Activated naive CD4-positive, alpha-beta T cell treated with anti-CD3 and anti-CD28 coated beads, Interleukin-2, amount 50 U/mL, for 24 hours (primary cell): ENCODE measurements around the gene EIF4G1.

ENCODE experiments used
- H3K27ac Mint-ChIP-seq: one replicate; pipeline ENCODE4 v1.8.0; 2021; ENCODE audit warnings: mild to moderate bottlenecking, mixed read lengths
- H3K27me3 Mint-ChIP-seq: one replicate; pipeline ENCODE4 v1.8.0; 2021; ENCODE audit warnings: mixed read lengths
- H3K36me3 Mint-ChIP-seq: one replicate; pipeline ENCODE4 v1.8.0; 2021; ENCODE audit warnings: mixed read lengths
- H3K4me1 Mint-ChIP-seq: one replicate; pipeline ENCODE4 v1.8.0; 2021; ENCODE audit warnings: mixed read lengths
- H3K4me3 Mint-ChIP-seq: one replicate; pipeline ENCODE4 v1.8.0; 2021; ENCODE audit warnings: mild to moderate bottlenecking, mixed read lengths
- H3K9me3 Mint-ChIP-seq: one replicate; pipeline ENCODE4 v1.8.0; 2021; ENCODE audit warnings: mixed read lengths

The EIF4G1 gene

DNA sequence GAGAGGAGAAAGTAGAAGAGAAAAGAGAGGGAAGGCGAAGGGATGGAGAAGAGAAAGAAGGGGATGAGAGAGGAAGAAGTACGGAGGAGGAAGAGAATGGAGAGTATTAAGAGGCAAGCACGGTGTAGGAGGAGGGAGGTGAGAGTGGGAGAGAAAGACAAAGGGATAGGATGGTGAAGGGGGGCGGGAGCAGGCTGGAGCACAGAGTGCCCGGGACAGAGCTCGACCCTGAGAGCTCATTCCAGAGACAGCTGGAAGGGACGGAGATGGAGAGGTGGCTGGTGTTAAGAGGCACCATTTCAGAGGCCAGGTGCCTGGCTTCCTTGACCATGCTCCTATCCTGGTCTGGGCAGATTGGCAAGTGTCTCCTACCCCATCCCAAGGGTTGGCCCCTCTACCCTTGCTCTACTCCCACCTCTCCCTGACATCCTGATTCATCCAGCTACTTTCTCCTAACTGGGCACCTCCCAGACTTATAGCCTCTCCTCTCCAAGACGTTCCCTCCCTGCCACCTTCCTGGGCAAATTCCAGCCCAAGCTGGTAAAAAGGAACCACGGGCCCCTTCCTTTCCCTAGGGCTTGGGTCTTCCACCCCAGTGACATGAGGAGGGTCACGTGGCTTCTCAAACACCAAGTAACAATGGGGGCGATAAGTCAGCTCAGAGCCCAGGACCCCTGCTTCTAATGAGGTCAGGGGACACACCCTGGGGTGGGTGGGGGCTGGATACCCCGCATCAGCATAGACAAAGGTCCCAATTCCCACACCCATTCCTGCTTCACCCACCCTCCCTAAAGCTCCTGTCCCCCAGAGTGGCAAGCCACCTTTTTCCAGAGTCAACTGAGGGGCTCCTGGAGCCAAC lies 45.9 kb downstream of the EIF4G1 start:
- Mint-ChIP-seq H3K36me3 (peaks cover 5% of the 10 kb centered on the region), H3K27ac (no peak overlapping the region), H3K27me3 (no peaks in the 10 kb centered on the region), H3K9me3 (no peaks in the 10 kb centered on the region), H3K4me3 (peak overlapping the region; percentile 89), H3K4me1 (peaks cover 21% of the 10 kb centered on the region)

DNA sequence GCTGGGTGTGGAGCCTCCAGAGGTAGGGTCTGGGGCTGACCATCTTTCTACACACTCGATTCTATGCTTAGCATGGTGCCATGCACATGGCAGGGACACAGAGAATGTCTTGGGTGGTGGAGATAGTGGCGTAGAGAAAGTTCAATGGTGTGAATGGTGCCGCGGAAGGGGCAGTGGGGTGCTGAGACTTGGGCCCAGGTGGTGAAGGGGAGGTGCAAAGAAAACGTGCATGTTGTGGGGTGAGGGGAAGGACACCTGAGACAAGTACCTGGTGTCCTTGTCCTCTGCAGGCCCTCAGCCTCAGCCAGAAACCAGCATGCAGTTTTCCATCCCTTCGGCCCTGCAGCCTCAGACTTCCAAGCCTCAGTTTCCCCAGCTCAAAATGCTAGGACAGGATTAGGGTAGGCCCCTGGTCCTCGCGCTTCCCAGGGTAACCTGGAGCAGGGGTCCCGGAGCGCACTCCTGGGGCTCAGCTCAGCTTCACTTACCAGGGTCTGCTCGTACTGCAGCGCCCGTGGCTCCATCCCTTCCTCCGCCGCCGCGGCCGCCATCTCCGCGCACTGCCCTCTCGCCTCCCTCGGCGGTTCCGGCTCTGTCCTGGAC lies 46.6 kb downstream of the EIF4G1 start:
- Mint-ChIP-seq H3K9me3 (no peaks in the 10 kb centered on the region), H3K36me3 (peaks cover 7% of the 10 kb centered on the region), H3K4me1 (peaks cover 23% of the 10 kb centered on the region), H3K27ac (peak overlapping the region; percentile 55), H3K27me3 (no peaks in the 10 kb centered on the region), H3K4me3 (peak overlapping the region; percentile 89)

DNA sequence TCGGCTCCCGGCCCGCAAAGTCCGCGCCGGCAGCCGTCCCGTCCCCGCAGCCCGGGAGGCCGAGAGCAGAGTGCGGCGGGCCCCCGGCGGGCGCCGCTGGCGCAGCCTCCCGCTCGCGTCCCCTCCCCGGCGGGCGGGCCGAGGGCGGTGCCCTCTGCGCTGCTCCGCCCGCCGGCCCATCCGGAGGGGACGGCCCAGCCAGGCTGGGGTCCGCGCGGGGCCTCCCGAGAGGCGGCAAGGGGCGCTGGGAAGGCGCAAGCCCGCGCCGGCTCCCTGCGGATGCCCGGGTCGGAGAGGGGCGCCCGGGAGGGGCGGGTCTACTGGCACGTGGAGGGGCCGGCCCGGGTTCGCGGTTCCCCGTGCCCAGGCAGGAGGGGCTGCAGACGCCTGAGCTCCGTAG lies 47.1 kb downstream of the EIF4G1 start, which contains the start of the genes CLCN2 and POLR2H:
Gene CLCN2 (minus strand): TSS at position 74 of the 400 bp plus-strand sequence. CDS start 126 bp downstream, outside the sequence.
Gene POLR2H (plus strand): TSS at position 179 of the 400 bp plus-strand sequence. CDS start 1,783 bp downstream, outside the sequence.
- Mint-ChIP-seq H3K27ac (peak within 1 kb of the TSS; percentile 75), H3K36me3 (peaks cover 7% of the 10 kb centered on the region), H3K27me3 (no peaks in the 10 kb centered on the region), H3K4me3 (peak within 1 kb of the TSS; percentile 98), H3K9me3 (no peaks in the 10 kb centered on the region), H3K4me1 (peaks cover 26% of the 10 kb centered on the region)

DNA sequence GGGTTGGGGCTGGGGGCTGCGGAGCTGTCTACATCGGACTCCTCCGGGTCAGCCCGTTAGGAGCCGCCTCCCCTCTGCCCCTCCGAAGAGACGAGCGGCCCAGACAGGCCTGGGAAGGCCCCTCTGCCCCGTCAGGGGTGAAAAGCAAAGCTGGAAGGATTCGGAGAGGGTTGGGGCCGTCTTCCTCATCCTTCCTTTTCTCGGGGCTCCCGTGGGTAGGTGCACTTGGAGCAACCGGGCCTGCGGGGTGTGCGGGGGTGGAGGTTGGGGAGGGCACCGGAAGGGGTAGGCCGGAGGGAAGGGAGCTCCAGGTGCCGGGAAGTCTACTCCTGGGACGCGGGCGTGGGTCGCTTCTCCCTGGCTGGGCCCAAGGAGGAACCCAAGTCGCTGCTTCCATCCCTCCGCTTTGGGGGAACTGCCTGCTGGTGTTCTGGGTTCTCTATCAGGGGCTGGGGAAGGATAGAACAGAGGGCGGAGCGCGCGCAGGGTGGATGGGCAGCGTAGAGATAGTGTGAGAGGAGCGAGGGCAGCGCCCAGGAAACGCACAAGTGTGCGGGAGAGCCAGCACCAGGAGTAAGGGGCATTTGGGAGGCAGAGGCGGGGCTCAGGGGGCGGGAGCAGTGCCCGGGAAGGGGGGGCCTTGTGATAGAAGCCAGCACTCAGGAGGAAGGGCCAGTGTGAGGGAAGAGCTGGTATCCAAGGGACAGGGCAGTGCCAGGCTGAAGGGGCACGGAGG lies 47.7 kb downstream of the EIF4G1 start:
- peaks cover 32% of the 10 kb centered on the region for H3K4me1 Mint-ChIP-seq
- peaks cover 7% of the 10 kb centered on the region for H3K36me3 Mint-ChIP-seq
- peak overlapping the region; percentile 98 for H3K4me3 Mint-ChIP-seq
- peak overlapping the region; percentile 75 for H3K27ac Mint-ChIP-seq
- no peaks in the 10 kb centered on the region for H3K9me3 Mint-ChIP-seq
- no peaks in the 10 kb centered on the region for H3K27me3 Mint-ChIP-seq

DNA sequence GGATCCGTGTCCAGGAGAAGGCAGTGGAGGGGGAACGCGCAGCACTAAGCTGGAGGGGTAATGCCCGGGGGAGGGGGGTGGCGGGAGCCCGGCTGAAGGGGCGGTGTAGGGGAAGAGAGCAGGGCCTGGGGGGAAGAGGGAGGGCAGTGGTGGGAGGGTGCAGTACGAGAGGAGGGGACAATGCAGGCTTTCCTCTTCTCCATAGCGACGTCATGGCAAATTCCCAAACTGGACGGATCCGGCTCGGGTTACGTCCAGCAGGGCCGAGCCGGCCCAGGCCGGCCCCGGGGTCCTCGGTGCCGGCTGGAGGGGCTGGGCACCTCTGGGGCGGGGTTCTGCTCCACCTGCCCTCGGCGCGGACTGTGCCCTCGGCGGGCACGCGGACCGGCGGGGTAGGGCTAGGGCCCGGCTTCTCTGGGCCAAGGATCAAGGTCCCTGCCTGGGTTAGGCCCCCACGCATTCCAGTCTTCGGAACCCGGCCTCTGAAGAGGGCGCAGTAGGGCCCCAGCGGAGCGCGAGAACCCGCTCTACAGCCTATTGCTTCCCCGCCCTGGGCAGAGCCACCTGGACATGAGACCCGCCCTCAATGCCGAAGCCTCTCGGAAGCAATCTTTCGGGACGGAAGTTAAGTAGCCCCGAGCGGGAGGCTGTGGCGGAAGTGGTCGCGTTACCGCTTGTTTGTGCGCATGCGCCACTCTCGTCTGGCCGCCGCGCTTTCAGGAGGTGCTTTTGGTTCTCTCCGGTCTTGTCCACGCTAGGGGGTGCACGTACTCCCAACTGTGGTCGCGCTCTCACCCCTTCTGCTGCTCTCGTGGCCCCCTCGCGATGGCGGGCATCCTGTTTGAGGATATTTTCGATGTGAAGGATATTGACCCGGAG lies 48.5 kb downstream of the EIF4G1 start:
- no peaks in the 10 kb centered on the region for H3K9me3 Mint-ChIP-seq
- H3K4me3 Mint-ChIP-seq = peak overlapping the region; percentile 98
- peaks cover 9% of the 10 kb centered on the region for H3K36me3 Mint-ChIP-seq
- peak overlapping the region; percentile 97 for H3K27ac Mint-ChIP-seq
- no peaks in the 10 kb centered on the region for H3K27me3 Mint-ChIP-seq
- H3K4me1 Mint-ChIP-seq = peaks cover 34% of the 10 kb centered on the region

DNA sequence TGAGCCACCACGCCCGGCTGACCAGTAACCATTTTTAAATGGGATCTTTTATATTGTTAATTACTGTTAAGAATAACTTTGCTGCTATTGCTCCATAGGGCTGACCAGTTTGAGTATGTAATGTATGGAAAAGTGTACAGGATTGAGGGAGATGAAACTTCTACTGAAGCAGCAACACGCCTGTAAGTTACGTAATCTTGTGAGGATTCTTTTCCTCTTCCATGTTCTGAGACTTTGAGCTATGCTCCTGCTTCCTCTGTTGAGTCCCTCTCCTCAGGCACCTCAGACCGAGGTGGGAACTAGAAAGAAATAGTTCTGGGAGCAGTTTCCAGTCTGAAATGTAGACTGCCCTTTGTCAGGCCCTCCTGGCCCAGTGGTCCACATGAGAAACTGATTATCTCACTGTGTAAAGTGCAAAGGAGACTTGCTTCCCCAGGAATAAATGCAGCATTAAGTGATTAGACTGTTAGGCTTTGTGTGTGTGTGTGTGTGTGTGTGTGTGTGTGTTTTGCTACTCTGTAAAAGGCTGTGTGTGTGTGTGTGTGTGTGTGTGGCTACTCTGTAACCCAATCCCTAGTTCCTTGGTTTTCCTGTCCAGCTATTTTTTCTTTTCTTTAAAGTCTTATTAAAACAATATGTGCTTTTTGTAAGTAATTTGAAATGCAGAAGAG lies 52.3 kb downstream of the EIF4G1 start:
- no peak overlapping the region for H3K27ac Mint-ChIP-seq
- H3K9me3 Mint-ChIP-seq = no peaks in the 10 kb centered on the region
- H3K4me3 Mint-ChIP-seq = no peak overlapping the region
- no peaks in the 10 kb centered on the region for H3K27me3 Mint-ChIP-seq
- peaks cover 18% of the 10 kb centered on the region for H3K36me3 Mint-ChIP-seq
- H3K4me1 Mint-ChIP-seq = peaks cover 28% of the 10 kb centered on the region

DNA sequence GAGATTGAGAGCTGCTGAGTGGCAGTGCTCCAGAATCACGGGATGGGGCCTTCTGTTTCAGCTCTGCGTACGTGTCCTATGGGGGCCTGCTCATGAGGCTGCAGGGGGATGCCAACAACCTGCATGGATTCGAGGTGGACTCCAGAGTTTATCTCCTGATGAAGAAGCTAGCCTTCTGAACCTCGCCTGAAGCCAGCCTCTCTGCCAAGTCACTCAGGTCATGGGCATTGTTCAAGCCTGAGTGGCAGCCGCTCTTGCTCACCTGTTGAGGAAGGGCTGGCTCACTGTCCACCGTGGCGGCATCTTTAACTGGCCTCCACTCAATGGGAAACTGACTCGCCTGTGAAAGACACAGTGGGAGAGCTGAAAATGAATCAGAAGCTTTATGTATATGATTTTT lies 53.7 kb downstream of the EIF4G1 start:
- peak overlapping the region; percentile 17 for H3K27ac Mint-ChIP-seq
- H3K4me3 Mint-ChIP-seq = no peak overlapping the region
- H3K4me1 Mint-ChIP-seq = peaks cover 35% of the 10 kb centered on the region
- peaks cover 18% of the 10 kb centered on the region for H3K36me3 Mint-ChIP-seq
- H3K9me3 Mint-ChIP-seq = no peaks in the 10 kb centered on the region
- no peaks in the 10 kb centered on the region for H3K27me3 Mint-ChIP-seq

DNA sequence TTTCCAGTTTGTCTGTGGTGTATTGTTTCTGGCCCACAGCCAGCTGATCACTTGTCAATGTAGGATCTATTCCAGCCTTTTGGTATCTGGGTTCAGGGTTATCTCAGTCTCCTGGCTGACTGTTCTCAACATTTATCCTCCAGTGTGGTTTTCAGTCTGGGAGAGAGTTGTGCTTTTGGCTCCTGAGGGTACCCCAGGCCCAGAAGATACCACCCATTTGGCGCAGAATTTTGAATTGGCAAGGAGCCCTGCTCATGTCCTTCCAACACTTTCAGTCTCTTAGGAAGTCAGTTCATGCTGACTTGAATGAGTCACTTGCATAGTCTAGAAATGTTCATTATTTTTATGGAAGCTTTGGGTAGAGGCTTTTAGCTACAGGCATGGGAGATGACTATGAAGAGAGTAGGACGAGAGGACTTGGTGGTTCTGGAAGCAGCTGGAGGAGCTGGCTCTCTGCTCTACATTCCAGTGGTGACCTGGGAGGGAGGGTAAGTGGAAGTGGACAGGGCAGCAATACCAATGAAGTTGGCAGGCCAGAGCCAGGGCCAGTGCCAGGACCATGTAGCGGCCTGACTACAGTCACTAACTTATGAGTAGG lies 54.3 kb downstream of the EIF4G1 start:
- no peak overlapping the region for H3K27ac Mint-ChIP-seq
- peaks cover 16% of the 10 kb centered on the region for H3K36me3 Mint-ChIP-seq

DNA sequence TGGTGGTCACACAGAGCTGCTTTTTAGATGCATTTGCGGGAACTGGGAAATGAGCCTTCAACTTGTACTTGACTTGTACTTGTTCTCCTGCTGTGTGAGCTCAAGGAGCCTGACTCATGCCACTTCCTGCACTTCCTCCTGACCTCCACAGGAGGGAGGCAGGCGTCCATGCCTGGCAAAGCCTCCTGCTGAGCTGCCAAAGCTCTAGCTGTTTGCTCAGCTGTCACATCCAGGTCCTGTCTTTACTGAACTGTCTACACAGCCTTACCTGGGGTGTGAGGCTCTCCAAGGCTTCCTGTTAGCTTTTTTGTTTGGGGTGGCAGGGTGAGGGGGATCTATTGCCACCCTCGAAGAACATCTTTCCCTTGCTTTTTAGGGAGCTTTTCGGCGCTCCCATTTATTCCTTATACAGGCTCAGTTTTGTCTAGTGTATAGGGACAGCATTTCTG lies 57.2 kb downstream of the EIF4G1 start:
- peak overlapping the region; percentile 49 for H3K4me3 Mint-ChIP-seq

More for the DNA sequence above, 54.3 kb downstream of the EIF4G1 start:
- Mint-ChIP-seq H3K4me3 (no peak overlapping the region), H3K27me3 (no peaks in the 10 kb centered on the region), H3K9me3 (no peaks in the 10 kb centered on the region), H3K4me1 (peaks cover 35% of the 10 kb centered on the region)

DNA sequence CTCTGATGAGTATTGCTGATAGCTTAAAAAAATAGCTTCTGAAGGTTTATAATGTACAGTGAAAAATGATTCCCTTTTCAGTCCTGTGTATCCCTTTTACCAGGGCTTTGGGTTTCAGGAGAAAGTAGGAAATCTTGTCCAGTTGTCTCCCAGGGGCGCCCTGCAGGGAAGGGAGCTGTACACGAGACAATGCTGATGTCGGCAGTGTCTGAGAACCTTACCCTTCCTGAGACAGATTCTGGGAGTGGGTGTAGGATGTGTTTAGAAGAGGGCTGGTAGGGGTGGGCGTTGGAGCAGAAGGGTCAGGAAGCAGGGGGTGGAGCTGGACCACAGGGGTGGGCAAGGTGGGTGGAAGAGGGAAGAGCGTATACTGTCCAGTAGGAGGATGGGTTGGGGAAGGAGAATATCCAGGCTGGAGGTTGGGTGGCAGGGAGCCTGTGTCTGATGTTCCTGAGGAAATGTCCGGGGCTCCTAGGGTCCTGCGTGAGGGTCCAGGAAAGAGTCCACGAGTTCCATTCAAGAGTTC lies 58.0 kb downstream of the EIF4G1 start:
- no peak overlapping the region for H3K27ac Mint-ChIP-seq
- no peaks in the 10 kb centered on the region for H3K9me3 Mint-ChIP-seq
- no peak overlapping the region for H3K4me3 Mint-ChIP-seq
- H3K36me3 Mint-ChIP-seq = peaks cover 11% of the 10 kb centered on the region
- peaks cover 10% of the 10 kb centered on the region for H3K4me1 Mint-ChIP-seq
- H3K27me3 Mint-ChIP-seq = peaks cover 4% of the 10 kb centered on the region

More for the DNA sequence above, 57.2 kb downstream of the EIF4G1 start:
- Mint-ChIP-seq H3K27ac (no peak overlapping the region), H3K27me3 (peaks cover under 1% of the 10 kb centered on the region), H3K36me3 (peaks cover 11% of the 10 kb centered on the region), H3K9me3 (no peaks in the 10 kb centered on the region), H3K4me1 (peaks cover 17% of the 10 kb centered on the region)

DNA sequence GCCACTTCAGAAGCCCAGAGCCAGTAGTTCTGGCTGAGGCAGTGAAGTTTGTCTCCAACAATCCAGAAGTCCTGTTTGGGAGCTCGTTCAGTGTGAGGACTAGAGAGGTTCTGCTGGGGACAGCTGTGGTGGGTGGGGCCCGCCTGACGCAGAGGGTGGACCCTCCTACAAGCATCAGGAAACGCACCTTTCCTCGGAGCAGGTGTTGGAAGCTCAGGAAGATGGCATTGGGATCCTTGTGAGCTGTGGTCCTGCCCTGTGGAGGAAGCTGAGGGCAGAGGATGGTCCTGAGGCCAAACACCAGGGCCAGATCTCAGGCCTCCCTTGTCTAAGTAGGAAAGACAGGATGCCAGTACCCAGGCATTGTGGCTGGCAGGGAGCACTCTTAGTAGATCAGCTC lies 58.5 kb downstream of the EIF4G1 start:
- no peaks in the 10 kb centered on the region for H3K9me3 Mint-ChIP-seq
- H3K27ac Mint-ChIP-seq = no peak overlapping the region
- peaks cover 8% of the 10 kb centered on the region for H3K36me3 Mint-ChIP-seq
- H3K4me1 Mint-ChIP-seq = peaks cover 10% of the 10 kb centered on the region
- no peak overlapping the region for H3K4me3 Mint-ChIP-seq
- H3K27me3 Mint-ChIP-seq = peaks cover 6% of the 10 kb centered on the region

DNA sequence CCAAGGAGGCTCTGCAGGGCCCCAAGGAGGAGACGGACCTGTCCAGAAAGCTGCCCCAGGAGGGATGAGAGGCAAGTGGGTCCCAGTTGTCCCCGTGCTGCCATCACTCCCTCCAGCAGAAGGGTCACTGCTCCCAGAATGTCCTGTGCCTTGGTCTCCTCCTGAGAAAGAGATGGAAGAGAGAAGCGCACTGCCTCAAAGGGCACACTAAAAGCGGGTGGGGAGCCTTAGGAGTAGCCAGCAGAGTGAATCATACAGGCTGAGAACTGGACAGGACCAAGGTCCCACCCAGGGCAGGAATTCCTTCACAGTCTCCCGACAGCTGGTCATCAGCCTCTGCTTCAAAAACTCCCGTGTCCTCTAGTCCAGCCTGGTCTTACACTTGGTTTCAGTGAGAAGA lies 59.0 kb downstream of the EIF4G1 start:
- peaks cover 7% of the 10 kb centered on the region for H3K27me3 Mint-ChIP-seq
- no peak overlapping the region for H3K4me3 Mint-ChIP-seq
- no peaks in the 10 kb centered on the region for H3K9me3 Mint-ChIP-seq
- peaks cover 6% of the 10 kb centered on the region for H3K36me3 Mint-ChIP-seq
- H3K27ac Mint-ChIP-seq = no peak overlapping the region
- peaks cover 10% of the 10 kb centered on the region for H3K4me1 Mint-ChIP-seq

DNA sequence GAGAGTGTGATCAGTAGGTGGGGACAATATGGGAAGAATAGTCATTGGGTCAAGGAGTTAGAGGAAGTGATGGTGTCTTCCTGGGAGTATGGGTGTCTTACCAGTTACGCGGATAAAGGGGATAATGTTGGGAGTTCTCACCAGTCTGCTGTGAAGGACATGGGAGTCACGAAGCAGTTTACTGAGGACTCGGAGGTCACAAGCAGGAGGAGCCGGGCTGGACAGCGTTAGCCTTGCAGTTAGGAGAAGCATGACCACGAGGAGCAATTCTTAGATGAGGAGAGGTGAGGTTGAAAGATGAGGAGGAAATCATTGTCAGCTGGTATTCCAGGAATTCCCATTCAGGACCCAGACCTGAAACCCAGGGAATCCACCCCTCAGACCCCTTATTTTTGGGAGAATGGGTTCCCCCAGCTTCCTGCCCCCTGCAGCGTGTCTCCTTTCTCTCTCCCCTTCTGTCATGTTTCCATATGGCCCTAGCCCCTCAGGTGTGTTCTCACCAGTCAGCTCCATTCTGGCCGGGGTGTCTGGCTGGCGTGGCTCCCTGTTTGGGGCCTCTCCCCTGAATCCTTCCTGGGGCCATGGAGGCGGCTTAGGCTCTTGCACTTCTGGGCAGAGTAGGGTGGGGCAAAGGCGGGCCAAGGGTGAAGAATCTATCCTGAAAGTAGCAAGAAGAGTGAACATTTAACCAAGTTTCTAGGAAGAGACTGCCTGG lies 61.5 kb downstream of the EIF4G1 start:
- Mint-ChIP-seq H3K27ac (no peak overlapping the region), H3K27me3 (peaks cover 18% of the 10 kb centered on the region), H3K4me3 (no peak overlapping the region)

More for the DNA sequence above, 61.5 kb downstream of the EIF4G1 start:
- no peaks in the 10 kb centered on the region for H3K36me3 Mint-ChIP-seq
- H3K4me1 Mint-ChIP-seq = peaks cover 17% of the 10 kb centered on the region
- H3K9me3 Mint-ChIP-seq = no peaks in the 10 kb centered on the region
